Vagina (tissue), 2 donors: ENCODE results near the gene DGKI.

Experiments
- CTCF ChIP-seq, 3 experiments: fragments of 450-650 bp in 2 of 3; fragments of 200-600 bp in 1 of 3; sonication (generic) in 1 of 3; IDR thresholded peaks; one replicate each; pipeline ENCODE4 v1.5.1; 2017 to 2019; ENCODE audit warnings: antibody characterized with exemption in 3 of 3, mild to moderate bottlenecking in 2 of 3, moderate library complexity in 2 of 3
- POLR2A ChIP-seq, 2 donors: fragments of 450-650 bp; IDR thresholded peaks; one replicate each; pipeline ENCODE4 v1.6.1; 2017; ENCODE audit warnings: antibody characterized with exemption in 2 of 2, mild to moderate bottlenecking in 2 of 2, moderate library complexity in 2 of 2
- POLR2AphosphoS5 ChIP-seq, 2 donors: sonication (generic); formaldehyde crosslinking; IDR thresholded peaks; one replicate each; pipeline ENCODE4 v1.9.0; 2017; ENCODE audit warnings: antibody characterized with exemption in 2 of 2, mild to moderate bottlenecking in 2 of 2, low read depth in 1 of 2; ENCODE audit not compliant: insufficient read depth in 1 of 2

- no peak for TF ChIP-seq CTCF (IDR thresholded peaks at IDR 0.05)
- no peak for TF ChIP-seq POLR2AphosphoS5 (IDR thresholded peaks at IDR 0.05; ENCODE audit: insufficient read depth in 1 of 2, low read depth in 1 of 2)
- no peak for TF ChIP-seq POLR2A (IDR thresholded peaks at IDR 0.05)
Observed at GRCh38 chr7:137820156-137820555, 26.6 kb downstream of the DGKI start.
